H9 (cell line): Measurements from ENCODE around the gene ING5. TPM values are rescaled to one million over a fixed set of nuclear protein-coding genes. Genes with fewer than 3 reads are reported as not detected.

ENCODE experiments used
- DNase-seq: peaks from one replicate; pipeline ENCODE4 v3.0.0-alpha.2; 2017
- H2AFZ ChIP-seq: one replicate; pipeline ENCODE4 v1.6.1; 2013; ENCODE audit warnings: mild to moderate bottlenecking, low read length, control low read depth, moderate library complexity
- H2AK5ac ChIP-seq: 2 replicates; pipeline ENCODE4 v1.6.1; 2013; ENCODE audit warnings: low read length, control low read depth, mixed read lengths; ENCODE audit not compliant: insufficient read length
- H2BK120ac ChIP-seq: one replicate; pipeline ENCODE4 v1.6.1; 2013; ENCODE audit warnings: low read depth, mild to moderate bottlenecking, low read length, control low read depth, inconsistent platforms; ENCODE audit not compliant: poor library complexity, severe bottlenecking
- H2BK12ac ChIP-seq: 2 replicates; pipeline ENCODE4 v1.6.1; 2013; ENCODE audit warnings: low read length, control low read depth, mixed read lengths, low read depth; ENCODE audit not compliant: insufficient read length
- H2BK15ac ChIP-seq: 2 replicates; pipeline ENCODE4 v1.6.1; 2013; ENCODE audit warnings: low read depth, low read length, control low read depth
- H2BK20ac ChIP-seq: one replicate; pipeline ENCODE4 v1.6.1; 2013; ENCODE audit warnings: low read depth, mild to moderate bottlenecking, low read length, control low read depth, inconsistent platforms; ENCODE audit not compliant: poor library complexity, severe bottlenecking
- H2BK5ac ChIP-seq: 2 replicates; pipeline ENCODE4 v1.6.1; 2013; ENCODE audit warnings: low read length, control low read depth, mixed read lengths; ENCODE audit not compliant: insufficient read length
- H3K14ac ChIP-seq: 2 replicates; pipeline ENCODE4 v1.6.1; 2013; ENCODE audit warnings: low read length, control low read depth; ENCODE audit not compliant: insufficient read depth
- H3K18ac ChIP-seq: 2 replicates; pipeline ENCODE4 v1.6.1; 2013; ENCODE audit warnings: low read depth, mild to moderate bottlenecking, mixed read lengths, low read length, control low read depth; ENCODE audit not compliant: insufficient read length
- H3K23ac ChIP-seq: 2 replicates; pipeline ENCODE4 v1.6.1; 2013; ENCODE audit warnings: low read length, control low read depth, mixed read lengths, low read depth; ENCODE audit not compliant: insufficient read length
- H3K23me2 ChIP-seq: 2 replicates; pipeline ENCODE4 v1.6.1; 2013; ENCODE audit warnings: low read depth, mild to moderate bottlenecking, mixed read lengths, low read length, control low read depth; ENCODE audit not compliant: insufficient read length, poor library complexity, severe bottlenecking
- H3K27ac ChIP-seq: 2 replicates; pipeline ENCODE4 v1.5.1; 2013; ENCODE audit warnings: low read length, control low read depth, mixed read lengths, low read depth; ENCODE audit not compliant: insufficient read length
- H3K27me3 ChIP-seq: 2 replicates; pipeline ENCODE4 v1.6.1; 2013; ENCODE audit warnings: low read length, control low read depth, inconsistent platforms; ENCODE audit not compliant: insufficient read depth
- H3K4ac ChIP-seq: 2 replicates; pipeline ENCODE4 v1.6.1; 2013; ENCODE audit warnings: low read depth, mild to moderate bottlenecking, control low read depth, inconsistent platforms, low read length, moderate library complexity
- H3K4me1 ChIP-seq: 2 replicates; pipeline ENCODE4 v1.6.1; 2013; ENCODE audit warnings: low read length, control low read depth, inconsistent platforms; ENCODE audit not compliant: insufficient read depth
- H3K4me2 ChIP-seq: 2 replicates; pipeline ENCODE4 v1.6.1; 2013; ENCODE audit warnings: low read length, control low read depth, mixed read lengths; ENCODE audit not compliant: insufficient read length, insufficient read depth
- H3K56ac ChIP-seq: 2 replicates; pipeline ENCODE4 v1.6.1; 2013; ENCODE audit warnings: low read depth, mild to moderate bottlenecking, mixed read lengths, low read length, control low read depth; ENCODE audit not compliant: insufficient read length
- H3K79me1 ChIP-seq: 2 replicates; pipeline ENCODE4 v1.6.1; 2013; ENCODE audit warnings: low read depth, mild to moderate bottlenecking, moderate library complexity, low read length, control low read depth, inconsistent platforms; ENCODE audit not compliant: insufficient read depth, poor library complexity, severe bottlenecking
- H3K79me2 ChIP-seq: 2 replicates; pipeline ENCODE4 v1.6.1; 2013; ENCODE audit warnings: low read length, control low read depth, inconsistent platforms; ENCODE audit not compliant: insufficient read depth
- H3K9ac ChIP-seq: 2 replicates; pipeline ENCODE4 v1.6.1; 2013; ENCODE audit warnings: low read length, control low read depth, mixed read lengths; ENCODE audit not compliant: insufficient read length; ENCODE audit errors: extremely low read depth
- H3K9me3 ChIP-seq: one replicate; pipeline ENCODE4 v1.6.1; 2013; ENCODE audit warnings: low read depth, low read length, inconsistent platforms; ENCODE audit not compliant: control insufficient read depth
- H3T11ph ChIP-seq: one replicate; pipeline ENCODE4 v1.6.1; 2013; ENCODE audit warnings: mild to moderate bottlenecking, low read length, control low read depth, inconsistent platforms
- H4K20me1 ChIP-seq: one replicate; pipeline ENCODE4 v1.6.1; 2013; ENCODE audit not compliant: control insufficient read depth, insufficient read length, insufficient read depth
- H4K5ac ChIP-seq: 2 replicates; pipeline ENCODE4 v1.6.1; 2013; ENCODE audit warnings: low read depth, mild to moderate bottlenecking, mixed read lengths, low read length, control low read depth; ENCODE audit not compliant: insufficient read length
- H4K8ac ChIP-seq: replicated peaks from 2 replicates; pipeline ENCODE4 v1.6.1; 2013; ENCODE audit warnings: low read length, control low read depth, mixed read lengths, low read depth; ENCODE audit not compliant: insufficient read length
- H4K91ac ChIP-seq: 2 replicates; pipeline ENCODE4 v1.6.1; 2013; ENCODE audit warnings: low read depth, mild to moderate bottlenecking, moderate library complexity, mixed read lengths, low read length, control low read depth; ENCODE audit not compliant: insufficient read length
- H3K27ac Mint-ChIP-seq, 3 experiments: 2 replicates in 2 of 3; 3 replicates in 1 of 3; pipeline ENCODE4 v1.8.0; 2020 to 2021; ENCODE audit warnings: mixed read lengths in 3 of 3, mild to moderate bottlenecking in 1 of 3, moderate library complexity in 1 of 3
- H3K27me3 Mint-ChIP-seq: 2 replicates; pipeline ENCODE4 v1.8.0; 2021; ENCODE audit warnings: low read depth, mild to moderate bottlenecking, moderate library complexity, mixed read lengths
- H3K36me3 Mint-ChIP-seq, 3 experiments: 2 replicates in 2 of 3; 3 replicates in 1 of 3; pipeline ENCODE4 v1.8.0; 2020 to 2021; ENCODE audit warnings: low read depth in 3 of 3, mixed read lengths in 3 of 3; ENCODE audit not compliant: insufficient read depth in 1 of 3
- H3K4me1 Mint-ChIP-seq, 2 experiments: 2 replicates each; pipeline ENCODE4 v1.8.0; 2020; ENCODE audit warnings: mixed read lengths in 2 of 2
- H3K4me3 Mint-ChIP-seq, 2 experiments: 2 replicates in 1 of 2; 3 replicates in 1 of 2; pipeline ENCODE4 v1.8.0; 2020 to 2021; ENCODE audit warnings: mild to moderate bottlenecking in 2 of 2, mixed read lengths in 2 of 2, moderate library complexity in 1 of 2
- H3K9me3 Mint-ChIP-seq, 2 experiments: 2 replicates in 1 of 2; 3 replicates in 1 of 2; pipeline ENCODE4 v1.8.0; 2020; ENCODE audit warnings: mild to moderate bottlenecking in 2 of 2, mixed read lengths in 2 of 2, moderate library complexity in 1 of 2
- WGBS: extraction: QIAGEN DNeasy Blood & Tissue Kit; methylation state at CpG from one replicate; pipeline ENCODE4 v1.1.7; 2013; ENCODE audit warnings: missing lambda C conversion rate, low lambda C conversion rate, mixed read lengths; ENCODE audit not compliant: insufficient read length; ENCODE audit errors: extremely low coverage; 5-methylcytosine and 5-hydroxymethylcytosine counted together
- total RNA-seq: library from RNA; stranded (reverse); gene quantifications from 2 replicates; pipeline ENCODE4 v1.2.1, GENCODE V29; 2021
- TF ChIP-seq, protein P1 (sequence below): fragments of 200-600 bp; sonication (generic); conservative IDR thresholded peaks from 3 replicates; pipeline ENCODE4 v1.8.0; 2021; ENCODE audit warnings: antibody characterized with exemption, mild to moderate bottlenecking

Gene ING5
- total RNA-seq, 1 experiment from 2014 or later: 66.0 TPM

DNA sequence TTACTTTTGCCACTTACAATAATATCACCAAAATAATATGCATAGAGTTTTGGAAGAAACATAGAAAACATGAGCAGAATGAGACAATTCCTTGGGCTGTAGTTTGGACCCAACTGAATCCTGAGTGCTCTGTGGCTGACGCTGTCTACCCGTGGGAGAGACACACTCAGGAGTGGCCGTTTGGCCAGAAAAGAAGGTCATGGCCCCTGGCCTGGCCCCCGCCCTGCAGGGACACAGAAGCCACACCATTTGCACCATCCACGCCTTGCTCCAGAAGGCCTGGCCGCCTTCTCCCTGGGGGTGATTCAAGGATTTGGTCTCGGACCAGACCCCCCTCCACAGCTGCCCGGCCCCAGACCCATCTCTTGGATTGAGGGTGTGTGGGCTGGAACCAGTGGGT lies 26.2 kb downstream of the ING5 start:
- Histone ChIP-seq H3T11ph (no peak overlapping the region), H3K23ac (no peak overlapping the region), H2BK12ac (no peak overlapping the region), H3K18ac (no peak overlapping the region), H3K9ac (no peak overlapping the region), H3K4me1 (no peaks in the 10 kb centered on the region), H4K20me1 (peaks cover 7% of the 10 kb centered on the region), H3K79me1 (no peaks in the 10 kb centered on the region), H3K79me2 (no peaks in the 10 kb centered on the region), H3K27me3 (no peaks in the 10 kb centered on the region), H3K56ac (no peak overlapping the region), H2BK120ac (no peak overlapping the region), H3K27ac (no peak overlapping the region), H3K4ac (no peak overlapping the region), H4K5ac (no peak overlapping the region), H3K4me2 (no peak overlapping the region), H3K14ac (no peak overlapping the region), H2BK15ac (no peak overlapping the region), H2BK20ac (no peak overlapping the region), H4K8ac (no peak overlapping the region), H2BK5ac (no peak overlapping the region), H2AFZ (no peak overlapping the region), H3K9me3 (peaks cover 4% of the 10 kb centered on the region), H4K91ac (no peak overlapping the region), H3K23me2 (no peaks in the 10 kb centered on the region), H2AK5ac (no peak overlapping the region)
- H3K9me3 Mint-ChIP-seq: peaks cover 5 to 9% of the 10 kb centered on the region in 2 experiments; a peak in 4 of 5 replicates
- TF ChIP-seq, protein P1, sequence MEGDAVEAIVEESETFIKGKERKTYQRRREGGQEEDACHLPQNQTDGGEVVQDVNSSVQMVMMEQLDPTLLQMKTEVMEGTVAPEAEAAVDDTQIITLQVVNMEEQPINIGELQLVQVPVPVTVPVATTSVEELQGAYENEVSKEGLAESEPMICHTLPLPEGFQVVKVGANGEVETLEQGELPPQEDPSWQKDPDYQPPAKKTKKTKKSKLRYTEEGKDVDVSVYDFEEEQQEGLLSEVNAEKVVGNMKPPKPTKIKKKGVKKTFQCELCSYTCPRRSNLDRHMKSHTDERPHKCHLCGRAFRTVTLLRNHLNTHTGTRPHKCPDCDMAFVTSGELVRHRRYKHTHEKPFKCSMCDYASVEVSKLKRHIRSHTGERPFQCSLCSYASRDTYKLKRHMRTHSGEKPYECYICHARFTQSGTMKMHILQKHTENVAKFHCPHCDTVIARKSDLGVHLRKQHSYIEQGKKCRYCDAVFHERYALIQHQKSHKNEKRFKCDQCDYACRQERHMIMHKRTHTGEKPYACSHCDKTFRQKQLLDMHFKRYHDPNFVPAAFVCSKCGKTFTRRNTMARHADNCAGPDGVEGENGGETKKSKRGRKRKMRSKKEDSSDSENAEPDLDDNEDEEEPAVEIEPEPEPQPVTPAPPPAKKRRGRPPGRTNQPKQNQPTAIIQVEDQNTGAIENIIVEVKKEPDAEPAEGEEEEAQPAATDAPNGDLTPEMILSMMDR: no peak
- H3K4me3 Mint-ChIP-seq: no peak overlapping the region
- 0 out of 4 replicates have a peak, but pooled peaks cover 2 to 5% of the 10 kb centered on the region in 2 experiments for H3K4me1 Mint-ChIP-seq
- H3K36me3 Mint-ChIP-seq: peaks cover 15 to 47% (median 33%) of the 10 kb centered on the region in 3 experiments
- H3K27ac Mint-ChIP-seq: no peak overlapping the region
- DNase-seq: no peak
- no CpG with 5 or more reads among the region's 8 CpGs for WGBS
- H3K27me3 Mint-ChIP-seq: peaks cover 11% of the 10 kb centered on the region
